Measurements from ENCODE around the gene ZNF273. TPM values are rescaled to one million over a fixed set of nuclear protein-coding genes. Genes with fewer than 3 reads are reported as not detected.

ZNF273 gene
- total RNA-seq, 1 donor from 2014 or later, result 1.7 TPM

DNA sequence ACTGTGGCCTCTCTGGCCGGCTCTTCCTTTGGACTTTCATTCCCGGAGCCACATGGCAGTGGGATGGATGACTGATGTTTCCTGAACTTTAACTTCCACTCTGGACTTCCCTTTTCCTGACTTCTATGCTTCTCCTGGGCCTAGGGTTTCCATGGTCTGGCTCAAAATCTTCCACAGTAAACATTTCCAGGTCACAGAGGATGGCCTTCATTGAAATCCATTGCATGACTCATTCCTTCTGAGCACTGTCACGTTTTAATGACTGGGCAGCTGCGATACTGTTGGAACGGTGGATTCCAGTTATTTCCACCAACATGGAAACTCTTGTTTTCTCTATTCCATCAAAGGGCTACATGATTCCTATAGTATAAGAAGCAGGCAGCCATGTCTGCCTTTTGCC is 24.4 kb upstream of the ZNF273 start:
- no peak overlapping the region for H3K27ac ChIP-seq
- H3K4me1 ChIP-seq, result no peaks in the 10 kb centered on the region
- intact Hi-C loops (cut with DNase I), result no loop called here
- H3K9me3 ChIP-seq, result no peaks in the 10 kb centered on the region
- no peak for DNase-seq (ENCODE audit: low spot score in 2 of 2)
- H3K27me3 ChIP-seq, result no peaks in the 10 kb centered on the region
- no peaks in the 10 kb centered on the region for H3K36me3 ChIP-seq
- no peak overlapping the region for H3K4me3 ChIP-seq
- TF ChIP-seq, protein P1, sequence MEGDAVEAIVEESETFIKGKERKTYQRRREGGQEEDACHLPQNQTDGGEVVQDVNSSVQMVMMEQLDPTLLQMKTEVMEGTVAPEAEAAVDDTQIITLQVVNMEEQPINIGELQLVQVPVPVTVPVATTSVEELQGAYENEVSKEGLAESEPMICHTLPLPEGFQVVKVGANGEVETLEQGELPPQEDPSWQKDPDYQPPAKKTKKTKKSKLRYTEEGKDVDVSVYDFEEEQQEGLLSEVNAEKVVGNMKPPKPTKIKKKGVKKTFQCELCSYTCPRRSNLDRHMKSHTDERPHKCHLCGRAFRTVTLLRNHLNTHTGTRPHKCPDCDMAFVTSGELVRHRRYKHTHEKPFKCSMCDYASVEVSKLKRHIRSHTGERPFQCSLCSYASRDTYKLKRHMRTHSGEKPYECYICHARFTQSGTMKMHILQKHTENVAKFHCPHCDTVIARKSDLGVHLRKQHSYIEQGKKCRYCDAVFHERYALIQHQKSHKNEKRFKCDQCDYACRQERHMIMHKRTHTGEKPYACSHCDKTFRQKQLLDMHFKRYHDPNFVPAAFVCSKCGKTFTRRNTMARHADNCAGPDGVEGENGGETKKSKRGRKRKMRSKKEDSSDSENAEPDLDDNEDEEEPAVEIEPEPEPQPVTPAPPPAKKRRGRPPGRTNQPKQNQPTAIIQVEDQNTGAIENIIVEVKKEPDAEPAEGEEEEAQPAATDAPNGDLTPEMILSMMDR (IDR thresholded peaks at IDR 0.05), result no peak

DNA sequence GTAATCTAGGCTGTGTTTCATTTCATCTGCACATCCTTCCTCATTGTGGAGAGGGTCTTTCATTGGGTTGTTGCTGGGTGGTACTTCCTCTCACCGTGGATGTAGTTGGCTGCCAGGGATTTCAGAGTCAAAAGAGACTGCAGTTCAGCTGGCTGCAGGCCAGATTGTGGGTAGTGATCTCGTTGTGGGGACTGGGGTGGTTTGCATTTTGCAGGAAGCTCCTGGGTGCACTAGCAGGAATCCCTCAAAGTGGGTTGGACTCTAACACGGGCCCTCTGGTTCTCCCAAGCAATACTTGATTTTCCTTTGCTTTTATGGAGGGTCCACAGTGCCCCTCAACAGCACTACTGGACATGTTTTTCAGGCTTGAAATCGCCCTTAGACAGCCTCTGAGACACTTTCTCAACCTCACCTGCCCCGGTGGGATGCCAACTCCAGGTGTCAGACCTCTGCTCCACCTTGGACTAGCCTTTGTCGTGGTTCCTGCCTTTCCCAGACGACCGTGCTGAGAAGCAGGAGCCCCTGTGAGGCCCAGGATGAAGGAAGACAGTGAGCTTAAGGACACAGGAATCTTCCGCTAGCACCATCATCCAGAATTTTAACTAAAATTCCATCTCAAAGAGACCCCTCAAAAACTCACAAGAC is 23.9 kb upstream of the ZNF273 start:
- TF ChIP-seq, protein P1 (IDR thresholded peaks at IDR 0.05), result no peak
- H3K36me3 ChIP-seq, result no peaks in the 10 kb centered on the region
- no peak overlapping the region for H3K4me3 ChIP-seq
- intact Hi-C loops (cut with DNase I), result no loop called here
- no peak overlapping the region for H3K27ac ChIP-seq
- no peak for DNase-seq (ENCODE audit: low spot score in 2 of 2)
- no peaks in the 10 kb centered on the region for H3K27me3 ChIP-seq
- no peaks in the 10 kb centered on the region for H3K4me1 ChIP-seq
- no peaks in the 10 kb centered on the region for H3K9me3 ChIP-seq

DNA sequence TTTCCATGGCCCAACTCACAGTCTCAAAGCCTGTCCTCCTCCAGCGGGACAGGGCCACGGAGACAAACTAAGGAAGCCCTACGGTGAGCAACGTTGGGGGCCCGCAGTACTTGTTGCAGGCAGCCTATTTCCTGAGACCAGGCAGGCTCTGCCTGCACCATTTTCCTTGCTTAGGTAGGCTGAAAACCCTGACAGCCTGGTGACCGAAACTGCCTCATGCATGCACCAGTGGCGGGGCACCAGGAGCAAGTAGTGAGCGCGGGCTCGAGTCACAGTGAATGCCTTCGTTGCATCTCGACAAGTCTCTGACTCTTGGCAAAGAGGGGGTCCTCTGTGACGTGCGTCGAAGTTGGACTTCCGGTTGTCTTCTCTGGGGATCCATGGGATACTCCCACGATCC is 23.3 kb upstream of the ZNF273 start:
- intact Hi-C loops (cut with DNase I), result loop anchor here (10.0 kb wide), 1 partner anchor 215 kb away; the partner anchor contains the start of gene ZNF107
- TF ChIP-seq, protein P1 (IDR thresholded peaks at IDR 0.05), result no peak
- Histone ChIP-seq H3K9me3 (no peaks in the 10 kb centered on the region), H3K4me3 (no peak overlapping the region), H3K4me1 (no peaks in the 10 kb centered on the region), H3K36me3 (no peaks in the 10 kb centered on the region), H3K27me3 (no peaks in the 10 kb centered on the region), H3K27ac (no peak overlapping the region)
- no peak for DNase-seq (ENCODE audit: low spot score in 2 of 2)

DNA sequence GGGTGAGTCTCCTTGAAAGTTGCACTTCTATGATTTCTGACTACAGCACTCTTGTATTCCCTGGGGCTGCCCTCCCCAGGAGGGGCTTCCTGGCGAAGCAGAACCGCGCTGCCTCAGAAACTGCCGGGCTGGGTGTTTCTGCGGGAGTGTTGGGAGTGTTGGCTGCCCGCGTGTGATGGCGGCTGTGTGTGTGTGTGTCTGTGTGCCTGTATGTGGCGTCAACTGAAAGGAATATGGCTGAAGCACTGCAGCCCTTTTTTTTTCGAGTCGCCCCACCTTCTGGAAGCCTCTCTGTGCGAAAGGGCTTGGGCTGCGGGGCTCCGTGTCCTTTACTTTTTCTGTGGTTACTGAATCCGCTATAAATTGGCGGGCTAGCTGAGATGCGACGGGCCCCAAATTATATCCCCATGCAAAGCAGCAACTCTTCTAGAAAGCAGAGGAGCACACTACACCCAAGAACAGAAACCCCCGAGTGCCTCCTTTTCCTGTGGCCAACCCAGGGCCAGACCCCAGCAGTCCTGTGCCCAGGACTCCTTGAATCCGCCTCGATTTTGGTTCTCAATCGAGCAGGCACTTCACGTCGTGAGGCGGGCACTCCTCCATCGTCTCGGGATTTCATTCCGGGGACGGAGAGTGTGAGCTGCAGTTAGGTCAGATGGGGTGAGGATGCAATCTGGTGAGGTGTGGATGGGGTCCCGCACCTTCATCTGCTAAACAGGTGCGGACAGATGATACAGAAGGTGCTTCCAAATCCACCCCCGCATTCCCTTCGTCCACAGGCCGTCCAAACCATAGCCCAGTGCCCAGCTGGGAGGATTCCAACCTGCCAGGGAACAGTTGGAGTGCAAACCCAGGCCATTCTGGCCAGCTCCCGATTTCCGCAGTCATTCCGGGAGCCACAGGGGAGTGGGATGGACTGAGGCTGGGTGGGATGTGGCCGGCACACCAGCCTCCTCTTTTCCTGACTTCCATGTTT is 22.5 kb upstream of the ZNF273 start:
- no peak for DNase-seq (ENCODE audit: low spot score in 2 of 2)
- H3K4me1 ChIP-seq, result no peaks in the 10 kb centered on the region
- H3K27ac ChIP-seq, result no peak overlapping the region
- no peak overlapping the region for H3K4me3 ChIP-seq
- H3K36me3 ChIP-seq, result no peaks in the 10 kb centered on the region
- no peaks in the 10 kb centered on the region for H3K27me3 ChIP-seq
- intact Hi-C loops (cut with DNase I), result loop anchor here (10.0 kb wide), 1 partner anchor 216 kb away; the partner anchor contains the start of gene ZNF107
- H3K9me3 ChIP-seq, result no peaks in the 10 kb centered on the region
- TF ChIP-seq, protein P1 (IDR thresholded peaks at IDR 0.05), result no peak

DNA sequence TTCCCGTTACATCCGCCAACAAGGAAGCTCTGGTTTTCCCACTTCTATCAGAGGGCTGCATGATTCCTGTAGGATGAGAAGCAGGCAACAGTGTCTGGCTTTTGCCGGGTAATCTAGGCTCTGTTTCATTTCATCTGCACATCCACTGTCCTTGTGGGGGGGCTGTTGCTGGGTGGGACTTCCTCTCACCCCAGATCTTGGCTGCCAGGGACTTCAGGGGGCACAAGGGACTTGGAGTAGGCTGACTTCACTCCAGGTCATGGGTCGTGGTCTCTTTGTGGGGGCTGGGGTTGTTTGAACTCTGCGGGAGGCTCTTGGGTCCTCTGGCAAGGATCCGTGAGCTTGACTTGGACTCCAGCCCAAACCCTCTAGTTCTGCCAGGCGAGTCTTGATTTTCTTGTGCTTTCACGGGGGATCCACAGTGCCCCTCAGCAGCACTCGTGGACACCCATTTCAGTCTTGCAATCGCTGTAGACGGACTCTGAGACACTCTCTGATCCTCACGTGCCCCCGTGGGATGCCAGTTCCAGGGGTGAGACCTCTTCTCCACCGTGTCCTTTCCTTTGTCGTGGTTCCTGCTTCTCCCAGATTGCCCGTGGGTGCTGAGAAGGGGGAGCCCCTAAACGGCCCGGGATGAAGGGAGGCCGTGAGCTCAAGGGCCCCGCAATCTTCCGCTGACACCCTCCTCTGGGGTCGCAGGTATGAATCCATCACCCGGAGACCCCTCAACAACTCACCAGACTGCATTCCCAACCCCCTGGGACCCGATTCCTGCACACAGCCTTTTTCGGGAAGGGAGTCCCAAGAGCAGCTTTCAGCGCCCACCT is 21.4 kb upstream of the ZNF273 start:
- Histone ChIP-seq H3K36me3 (no peaks in the 10 kb centered on the region), H3K27me3 (no peaks in the 10 kb centered on the region), H3K4me3 (peak overlapping the region; percentile 44 to 88), H3K9me3 (no peaks in the 10 kb centered on the region), H3K27ac (no peak overlapping the region), H3K4me1 (no peaks in the 10 kb centered on the region)
- intact Hi-C loops (cut with DNase I), result loop anchor here (1.0 to 10.0 kb wide), 2 partner anchors 24 to 217 kb away; partner anchors contain the start of gene ZNF107
- TF ChIP-seq, protein P1 (IDR thresholded peaks at IDR 0.05), result no peak
- DNase-seq (ENCODE audit: low spot score in 2 of 2), result no peak

Data from ascending aorta (tissue), 2 donors.